Dermis microvascular lymphatic vessel endothelial cell (primary cell): ENCODE measurements around the gene RTP4. TPM values are rescaled to one million over a fixed set of nuclear protein-coding genes. Genes with fewer than 3 reads are reported as not detected.
"Not testable (repeated sequence)": the region's sequence is repeated elsewhere in the genome, so short reads cannot be mapped to it uniquely, and the experiment has no call there.

ENCODE experiments used
- DNase-seq, 2 donors: peaks; one replicate each; pipeline versions ENCODE4 v3.0.0 to v3.0.0-alpha.2; 2010; ENCODE audit warnings: low read depth in 2 of 2
- total RNA-seq: library from RNA; depleted of rRNA; stranded (reverse); fragments of >200 nt; gene quantifications from 2 replicates; pipeline ENCODE4 v1.2.1, GENCODE V29; 2014

RTP4 gene
- total RNA-seq, 1 donor from 2014 or later: 1.3 TPM

DNA sequence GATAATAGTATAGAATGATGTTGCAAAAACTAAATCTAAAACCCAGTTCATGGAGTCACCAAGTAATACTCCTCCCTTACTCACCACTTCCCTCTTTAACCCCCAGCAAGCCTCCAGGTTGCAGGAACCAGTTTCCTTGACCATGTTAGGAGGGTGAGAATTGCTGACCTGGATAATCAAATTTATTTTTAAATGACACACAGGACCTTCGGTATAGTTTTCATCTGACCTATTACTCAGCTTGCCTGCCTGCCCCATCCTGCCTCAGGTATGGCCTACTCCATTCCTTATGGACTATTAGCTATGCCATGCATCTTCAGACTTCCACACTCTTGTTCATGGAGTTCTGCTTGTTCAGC, 883 bp downstream of the RTP4 start:
- no peak for DNase-seq

DNA sequence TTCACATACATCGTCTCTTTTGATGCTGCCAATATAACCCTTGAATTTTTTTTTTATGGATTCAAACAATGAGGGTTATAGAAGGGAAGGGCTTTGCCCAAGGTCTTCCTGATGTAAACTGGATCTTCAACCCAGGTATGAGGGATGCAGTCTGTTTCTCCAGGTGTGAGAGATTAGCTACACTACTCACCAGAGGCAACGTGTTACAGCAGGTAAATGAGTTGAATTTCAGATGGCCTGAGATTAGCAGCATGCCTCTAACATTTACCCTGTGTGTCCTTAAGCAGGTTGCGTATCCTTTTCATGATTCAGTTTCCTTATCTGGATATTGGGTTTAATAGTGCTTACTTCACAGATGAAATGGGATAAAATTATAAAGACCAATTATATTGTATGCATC, 1.9 kb downstream of the RTP4 start:
- DNase-seq: no peak

DNA sequence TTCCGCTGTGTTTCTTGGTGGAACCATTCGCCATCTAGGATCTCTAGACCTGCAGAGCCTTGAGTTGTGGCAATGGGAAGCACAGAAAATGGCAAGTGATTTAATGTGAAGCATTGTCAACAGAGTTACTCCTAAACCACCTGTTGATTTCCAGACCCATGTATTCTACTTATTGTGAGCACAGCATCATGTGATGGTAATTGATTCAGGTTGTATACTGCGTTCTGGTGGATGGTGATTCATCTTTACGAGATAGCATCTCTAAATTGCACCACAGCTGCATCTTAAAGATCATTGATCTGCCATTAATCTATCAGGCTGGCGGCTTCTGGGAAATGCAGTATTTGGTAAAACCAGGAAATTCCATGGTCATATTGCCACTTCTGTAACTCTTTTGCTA, 7.4 kb downstream of the RTP4 start:
- no peak for DNase-seq

DNA sequence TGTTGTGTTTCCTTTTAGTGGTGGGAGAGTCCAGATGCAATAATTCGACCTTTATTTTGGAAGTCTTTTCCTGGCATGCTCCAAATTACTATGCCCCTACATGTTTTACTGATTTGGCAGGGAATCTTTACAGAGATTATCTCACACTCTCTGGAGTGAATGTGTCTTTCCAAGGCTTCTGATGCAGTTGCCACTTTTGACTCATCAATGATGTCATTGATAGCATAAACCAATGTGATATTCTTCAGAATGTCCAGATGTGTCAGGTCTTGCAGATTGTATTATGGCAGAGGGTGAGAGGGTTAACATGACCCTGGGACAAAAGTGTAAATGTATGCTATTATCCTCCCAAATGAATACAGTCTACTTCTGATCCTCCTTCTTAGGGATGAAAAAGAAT, 9.7 kb downstream of the RTP4 start:
- no peak for DNase-seq

DNA sequence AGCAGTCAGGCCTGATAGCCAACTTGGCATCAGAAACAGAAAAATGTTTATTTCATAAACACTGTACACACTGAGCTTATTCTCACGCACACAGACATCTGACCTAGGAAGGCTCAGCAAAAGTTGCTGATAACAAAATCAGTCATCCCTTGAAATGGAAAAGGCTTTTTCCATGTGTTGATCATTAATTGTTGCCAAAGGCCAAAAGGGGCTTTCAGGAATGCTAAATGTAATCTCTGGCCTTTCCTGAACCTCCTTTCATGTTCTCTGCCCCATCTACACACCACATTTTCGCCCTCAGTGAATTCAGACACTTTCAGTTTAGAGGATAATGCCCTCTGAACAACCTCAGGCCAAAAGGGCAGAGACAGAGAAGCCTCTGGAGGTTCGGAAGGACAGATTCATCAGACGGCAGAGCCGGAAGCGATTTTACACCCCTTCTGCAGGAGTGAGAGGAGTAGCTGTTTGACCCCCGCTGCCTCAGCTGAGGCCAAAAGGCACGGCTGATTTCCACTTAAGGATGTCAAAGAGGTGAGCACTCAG, 14.5 kb downstream of the RTP4 start:
- DNase-seq: peak; percentile 37 to 76

DNA sequence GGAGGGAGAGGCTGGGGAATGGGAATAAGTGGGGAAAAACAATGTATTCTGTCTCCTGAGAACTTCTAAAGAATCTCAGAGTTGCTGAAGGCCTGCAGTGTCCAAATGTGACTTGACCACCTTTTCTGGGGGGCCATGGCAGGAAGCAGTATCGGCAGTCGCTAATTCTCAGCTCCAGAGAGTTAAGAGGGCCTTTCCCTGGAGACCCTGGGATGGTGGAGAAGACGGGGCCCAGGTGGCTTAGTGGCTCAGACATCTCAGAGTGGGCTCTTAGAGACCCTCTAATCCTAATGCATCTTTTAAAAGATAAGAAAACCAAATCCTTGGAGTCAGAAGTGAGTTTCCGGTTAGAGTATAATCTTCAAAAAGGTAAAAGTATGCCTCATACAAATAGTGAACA, 15.1 kb downstream of the RTP4 start:
- no peak for DNase-seq

DNA sequence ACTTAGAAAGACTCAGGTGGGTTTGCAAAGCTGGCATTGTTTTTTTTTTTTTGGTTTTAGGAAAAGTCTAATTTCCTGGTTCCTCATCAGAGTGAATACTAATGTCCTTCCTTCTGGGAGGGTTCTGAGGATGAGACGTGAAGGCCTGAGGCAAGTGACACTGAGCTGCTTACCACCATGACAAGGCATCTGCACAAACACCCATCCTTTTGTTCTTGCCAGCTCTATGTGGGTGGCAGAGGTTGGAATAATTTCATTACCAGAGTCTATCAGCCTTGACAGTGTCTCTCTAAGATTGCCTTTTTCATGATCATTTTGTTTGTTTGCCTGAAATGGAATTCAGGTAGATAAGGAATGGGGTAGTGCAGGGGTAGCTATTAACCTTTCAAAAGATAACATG, 17.1 kb downstream of the RTP4 start:
- DNase-seq: no peak

DNA sequence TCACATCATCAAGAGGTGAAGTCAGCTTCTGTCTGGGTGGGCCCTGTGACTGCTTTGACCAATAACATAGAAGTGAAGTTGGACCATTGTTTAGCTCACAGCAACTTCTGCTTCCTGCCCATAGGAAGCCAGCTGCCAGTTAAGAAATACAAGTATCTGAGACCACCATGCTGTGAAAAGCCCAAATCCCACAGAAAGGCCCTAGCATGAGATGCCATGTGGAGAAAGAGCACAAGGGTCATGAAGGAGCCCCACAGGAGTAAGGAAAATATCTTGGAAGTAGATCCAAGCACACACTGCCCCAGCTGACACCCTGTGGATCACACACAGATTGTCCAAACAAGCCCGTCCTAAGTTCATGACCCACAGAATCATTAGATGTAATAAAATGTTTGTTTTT, 28.5 kb downstream of the RTP4 start:
- no peak for DNase-seq

DNA sequence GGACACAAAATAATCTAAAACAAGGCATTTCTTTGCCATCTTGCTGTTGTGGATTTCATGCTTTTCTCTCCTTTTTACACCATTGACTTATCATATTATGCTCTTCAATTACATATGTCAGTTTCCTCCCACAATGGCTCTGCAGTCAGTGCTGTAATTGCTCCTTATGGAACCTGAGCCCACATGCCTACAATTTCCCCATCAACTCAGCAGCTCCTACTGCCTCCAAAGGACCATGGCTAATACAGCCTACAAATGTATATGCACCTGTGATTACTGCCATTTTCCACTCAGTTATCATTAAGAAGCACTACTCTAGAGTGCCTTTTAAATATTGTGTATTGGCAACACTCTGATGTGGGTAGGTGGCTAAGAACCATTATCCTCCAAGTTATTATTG, 30.8 kb downstream of the RTP4 start:
- no peak for DNase-seq

DNA sequence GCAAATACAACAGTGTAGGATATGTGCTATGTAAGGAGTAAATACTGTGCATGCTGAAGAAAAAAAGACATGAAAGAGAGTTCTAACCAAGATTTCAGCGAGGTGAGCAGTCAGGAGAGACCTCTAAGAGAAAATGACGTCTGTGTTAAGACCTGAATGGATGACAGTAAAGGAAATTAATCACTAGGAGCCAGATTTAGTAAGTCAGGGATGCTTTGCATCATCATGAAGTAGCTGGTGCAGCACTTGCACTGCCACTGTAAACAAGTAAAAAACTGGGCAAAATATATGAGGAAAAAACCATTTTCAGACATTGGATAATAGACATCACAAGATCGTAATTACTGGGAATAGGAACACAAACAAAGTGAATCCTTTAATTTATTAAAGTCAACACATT, 32.6 kb downstream of the RTP4 start:
- DNase-seq: no peak

DNA sequence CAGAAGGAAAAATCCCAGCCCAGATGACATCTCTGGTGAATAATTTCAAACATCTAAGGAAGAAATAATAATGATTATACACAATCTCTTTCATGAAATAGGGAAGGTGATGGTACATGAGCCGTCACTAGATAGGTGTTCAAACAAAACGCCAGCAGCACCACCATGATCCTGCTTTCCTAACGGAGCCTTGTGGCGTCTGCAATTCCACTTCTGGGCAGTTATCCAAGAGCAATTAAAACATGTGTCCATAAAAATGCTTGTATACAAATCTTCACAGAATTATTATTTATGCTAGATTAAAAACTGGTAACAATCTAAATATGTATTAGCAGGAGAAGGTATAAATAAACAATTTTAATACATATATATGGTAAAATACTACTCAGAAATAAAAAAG, 33.7 kb downstream of the RTP4 start:
- DNase-seq: no peak

DNA sequence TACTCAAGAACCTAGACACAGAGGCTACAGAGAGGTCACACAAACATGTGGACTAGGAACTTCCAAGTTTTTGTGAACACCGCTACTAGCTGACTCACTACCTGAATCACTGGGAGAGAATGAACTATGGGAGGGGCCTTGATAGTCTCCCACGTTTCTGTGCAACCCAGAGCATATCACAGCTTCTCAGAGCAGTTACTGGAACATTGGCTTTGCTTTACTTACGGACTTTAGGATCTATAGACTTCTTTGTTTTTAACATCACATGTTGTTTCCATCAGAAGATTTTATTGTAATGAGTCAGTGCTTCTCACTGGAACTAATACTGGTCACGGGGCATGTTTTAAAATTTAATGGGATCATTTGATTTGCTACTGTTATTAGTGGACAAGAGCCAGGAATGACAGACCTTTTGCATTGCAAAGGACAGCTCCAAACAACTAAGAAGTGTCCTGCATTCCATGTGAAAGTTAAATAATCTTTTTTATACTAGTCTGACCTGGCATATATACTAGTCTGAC, 35.6 kb downstream of the RTP4 start:
- peak; percentile 68 to 91 for DNase-seq

DNA sequence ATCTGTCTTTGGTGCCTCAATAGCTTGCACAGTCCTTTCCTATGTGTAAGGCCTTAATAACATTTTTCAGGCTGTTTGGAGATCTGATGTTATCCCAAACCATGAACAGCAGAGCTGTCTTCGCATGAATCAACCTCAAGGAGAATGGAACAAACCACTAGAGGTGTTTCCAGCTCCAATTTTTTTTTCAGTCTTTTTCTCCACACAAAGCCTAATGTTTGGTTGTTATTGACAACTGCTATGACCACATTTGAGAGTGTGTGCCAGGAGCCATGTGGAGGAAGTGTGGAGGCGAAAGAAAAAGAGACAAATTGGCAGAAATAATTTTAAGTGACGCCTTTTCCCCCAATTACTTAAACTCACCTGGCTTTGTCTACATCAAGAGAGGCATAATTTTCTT, 38.7 kb downstream of the RTP4 start:
- DNase-seq: peak; percentile 30 to 55

DNA sequence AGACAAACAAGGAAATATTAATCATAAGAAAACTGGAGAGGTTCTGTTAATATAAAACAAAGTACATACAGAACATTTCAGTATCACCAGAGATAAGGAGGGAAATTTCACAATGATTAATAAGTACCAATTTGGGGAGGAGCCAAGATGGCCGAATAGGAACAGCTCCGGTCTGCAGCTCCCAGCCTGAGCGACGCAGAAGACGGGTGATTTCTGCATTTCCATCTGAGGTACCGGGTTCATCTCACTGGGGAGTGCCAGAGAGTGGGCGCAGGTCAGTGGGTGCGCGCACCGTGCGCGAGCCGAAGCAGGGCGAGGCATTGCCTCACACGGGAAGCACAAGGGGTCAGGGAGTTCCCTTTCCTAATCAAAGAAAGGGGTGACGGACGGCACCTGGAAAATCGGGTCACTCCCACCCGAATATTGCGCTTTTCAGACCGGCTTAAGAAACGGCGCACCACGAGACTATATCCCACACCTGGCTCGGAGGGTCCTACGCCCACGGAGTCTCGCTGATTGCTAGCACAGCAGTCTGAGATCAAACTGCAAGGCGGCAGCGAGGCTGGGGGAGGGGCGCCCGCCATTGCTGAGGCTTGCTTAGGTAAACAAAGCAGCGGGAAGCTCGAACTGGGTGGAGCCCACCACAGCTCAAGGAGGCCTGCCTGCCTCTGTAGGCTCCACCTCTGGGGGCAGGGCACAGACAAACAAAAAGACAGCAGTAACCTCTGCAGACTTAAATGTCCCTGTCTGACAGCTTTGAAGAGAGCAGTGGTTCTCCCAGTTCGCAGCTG, 44.0 kb downstream of the RTP4 start:
- DNase-seq: not testable (repeated sequence)

Other genes starting within 250 kb of the RTP4 start
- gene RPL39L, start 228.9 kb upstream of the RTP4 start, total RNA-seq: 17.7 and 24.9 TPM in 2 replicates
- not detected in 2 replicates for gene RTP1, start 170.9 kb upstream of the RTP4 start, total RNA-seq
- 0.77 and 1.9 TPM in 2 replicates for gene MASP1, start 76.6 kb upstream of the RTP4 start, total RNA-seq